IPS-NIHi11 (cell line): ENCODE measurements around the gene RABGAP1L.
"Not testable (repeated sequence)": the region's sequence is repeated elsewhere in the genome, so short reads cannot be mapped to it uniquely, and the experiment has no call there.

Experiments
- DNase-seq: peaks from one replicate; pipeline ENCODE4 v3.0.0; 2012; ENCODE audit warnings: mixed read lengths, low spot score

Gene RABGAP1L

DNA sequence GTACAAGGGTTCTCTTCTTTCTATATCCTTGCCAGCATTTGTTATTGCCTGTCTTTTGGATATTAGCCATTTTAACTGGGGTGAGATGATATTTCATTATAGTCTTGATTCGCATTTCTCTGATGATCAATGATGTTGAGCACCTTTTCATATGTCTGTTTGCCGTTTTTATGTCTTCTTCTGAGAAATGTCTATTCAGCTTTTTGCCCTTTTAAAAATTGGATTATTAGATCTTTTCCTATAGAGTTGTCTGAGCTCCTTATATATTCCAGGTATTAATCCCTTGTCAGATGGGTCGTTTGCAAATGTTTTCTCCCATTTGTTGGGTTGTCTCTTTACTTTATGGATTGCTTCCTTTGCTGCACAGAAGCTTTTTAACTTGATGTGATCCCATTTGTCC, 883.3 kb downstream of the RABGAP1L start:
- no peak for DNase-seq

DNA sequence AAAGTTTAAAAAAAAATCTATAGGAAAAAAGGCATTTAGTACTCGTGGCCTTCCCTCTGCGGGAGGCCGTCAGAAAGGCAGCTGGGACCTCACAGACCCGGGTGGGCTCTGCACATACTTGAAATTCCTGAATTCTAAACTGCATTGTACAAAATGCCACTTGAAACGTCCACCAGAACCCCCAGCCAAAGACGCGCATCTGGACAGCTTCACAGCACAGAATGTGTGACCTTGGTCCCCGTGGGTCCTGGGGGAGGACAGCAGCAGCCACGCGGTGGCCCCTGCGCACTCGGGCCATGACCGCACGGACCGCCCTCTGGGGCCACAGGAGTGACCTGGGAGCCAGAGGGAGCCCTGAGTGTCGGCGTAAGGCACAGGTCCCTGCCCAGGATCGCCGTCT, 884.5 kb downstream of the RABGAP1L start:
- DNase-seq = no peak

DNA sequence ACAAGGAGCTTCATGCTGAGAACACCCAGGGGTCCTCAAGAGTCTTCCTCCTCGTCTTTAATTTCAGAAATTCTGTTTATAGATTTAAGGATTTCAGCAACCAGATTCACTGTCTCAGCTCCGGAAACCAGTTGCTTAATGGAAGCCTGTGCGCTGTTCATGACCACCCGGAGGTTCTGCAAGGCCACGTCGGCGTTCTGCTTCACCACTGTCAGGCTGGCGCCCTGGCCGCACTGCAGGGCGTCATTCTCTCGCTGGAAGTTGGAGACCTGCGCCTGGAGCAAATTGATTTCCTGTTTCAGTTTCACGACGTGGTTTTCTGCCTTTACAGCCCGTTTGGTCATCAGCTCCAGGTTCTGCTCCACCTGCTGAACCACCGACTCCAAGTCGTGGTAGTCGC, 885.3 kb downstream of the RABGAP1L start:
- not testable (repeated sequence) for DNase-seq
